PC-9 (cell line): Measurements from ENCODE around the gene TNIP3. TPM values are rescaled to one million over a fixed set of nuclear protein-coding genes. Genes with fewer than 3 reads are reported as not detected.

Source experiments
- BruUV-seq: library from RNA; stranded (reverse); fragments of 400-500 nt; replicated peaks from 2 replicates; lab custom pipeline; 2021; lab: Mats Ljungman, UMichigan
- CTCF ChIA-PET: fragments of 300-600 bp; sonication (Branson Sonifier 250); formaldehyde crosslinking; loops from one replicate; lab custom pipeline; 2022; ENCODE audit warnings: antibody characterized with exemption; lab: Charles Lee
- POLR2A ChIA-PET: fragments of 300-600 bp; sonication (Branson Sonifier 250); formaldehyde crosslinking; loops from one replicate; lab custom pipeline; 2022; ENCODE audit warnings: antibody characterized with exemption; ENCODE audit not compliant: unreplicated experiment; lab: Charles Lee
- DNase-seq, 2 experiments: peaks; one replicate each; pipeline versions ENCODE4 v3.0.0 to v3.0.0-alpha.2; 2015 to 2022; ENCODE audit warnings: mixed read lengths in 1 of 2
- H2AFZ ChIP-seq: fragments of 200-600 bp; sonication (generic); 2 replicates; pipeline ENCODE4 v1.8.1; 2017; ENCODE audit warnings: antibody characterized with exemption
- H3F3A ChIP-seq: fragments of 200-600 bp; sonication (generic); 2 replicates; pipeline ENCODE4 v1.8.1; 2017; ENCODE audit warnings: antibody characterized with exemption, mild to moderate bottlenecking, low read depth; ENCODE audit not compliant: insufficient read depth
- H3K27ac ChIP-seq: fragments of 200-600 bp; sonication (generic); 2 replicates; pipeline ENCODE4 v1.6.1; 2016; ENCODE audit warnings: mixed run types
- H3K27me3 ChIP-seq: fragments of 200-600 bp; sonication (generic); 2 replicates; pipeline ENCODE4 v1.6.1; 2016; ENCODE audit warnings: low read depth, mixed run types; ENCODE audit not compliant: insufficient read depth
- H3K36me3 ChIP-seq: fragments of 200-600 bp; sonication (generic); 2 replicates; pipeline ENCODE4 v1.6.1; 2016; ENCODE audit warnings: low read depth, mixed run types
- H3K4me1 ChIP-seq: fragments of 200-600 bp; sonication (generic); replicated peaks from 2 replicates; pipeline ENCODE4 v1.6.1; 2016; ENCODE audit warnings: mixed run types; ENCODE audit not compliant: insufficient read depth
- H3K4me2 ChIP-seq: fragments of 200-600 bp; sonication (generic); 2 replicates; pipeline ENCODE4 v1.6.1; 2017; ENCODE audit warnings: mixed run types
- H3K4me3 ChIP-seq: fragments of 200-600 bp; sonication (generic); 2 replicates; pipeline ENCODE4 v1.6.1; 2016; ENCODE audit warnings: mixed run types
- H3K79me2 ChIP-seq: fragments of 200-600 bp; sonication (generic); 2 replicates; pipeline ENCODE4 v1.6.1; 2017; ENCODE audit warnings: low read depth, mixed run types
- H3K9me2 ChIP-seq: fragments of 200-600 bp; sonication (generic); 2 replicates; pipeline ENCODE4 v1.8.1; 2017; ENCODE audit warnings: mild to moderate bottlenecking; ENCODE audit not compliant: insufficient read depth
- H3K9me3 ChIP-seq: fragments of 200-600 bp; sonication (generic); 2 replicates; pipeline ENCODE4 v1.8.1; 2016; ENCODE audit warnings: low read depth; ENCODE audit not compliant: insufficient read depth
- H4K20me1 ChIP-seq: fragments of 200-600 bp; sonication (generic); 2 replicates; pipeline ENCODE4 v1.8.1; 2017; ENCODE audit not compliant: insufficient read depth
- CTCF ChIP-seq: fragments of 200-600 bp; sonication (generic); conservative IDR thresholded peaks from 2 replicates; pipeline ENCODE4 v1.6.1; 2017; ENCODE audit warnings: mixed run types, antibody characterized with exemption, mild to moderate bottlenecking, moderate library complexity
- EZH2 ChIP-seq: fragments of 200-600 bp; sonication (generic); IDR thresholded peaks from 2 replicates; pipeline ENCODE4 v1.8.0; 2017; ENCODE audit warnings: antibody characterized with exemption, low read depth
- intact Hi-C: fragments of 100-400 bp; cut with micrococcal nuclease; formaldehyde crosslinking; loops from one replicate; pipeline ENCODE4 v1.10.0; 2022; ENCODE audit not compliant: unreplicated experiment
- total RNA-seq: library from RNA; stranded (reverse); gene quantifications from 2 replicates; pipeline ENCODE4 v1.2.3, GENCODE V29; 2021

TNIP3 gene
- total RNA-seq, 1 experiment from 2014 or later, result 1.2 TPM

- ChIA-PET CTCF (no interaction called here), POLR2A (no interaction called here)
- TF ChIP-seq CTCF (no peak), EZH2 (no peak)
- no TSS peak for BruUV-seq
- intact Hi-C loops, result loop anchor here (5.0 kb wide), 1 partner anchor 467 kb away; no protein-coding TSS in a partner anchor
- Histone ChIP-seq H3K9me3 (no peaks in the 10 kb centered on the region), H3K4me1 (no peaks in the 10 kb centered on the region), H3K36me3 (no peaks in the 10 kb centered on the region), H4K20me1 (no peaks in the 10 kb centered on the region), H3K9me2 (no peaks in the 10 kb centered on the region), H3K4me2 (no peak overlapping the region), H3K27ac (no peak overlapping the region), H3F3A (no peaks in the 10 kb centered on the region), H3K4me3 (no peak overlapping the region), H2AFZ (no peak overlapping the region), H3K79me2 (no peaks in the 10 kb centered on the region), H3K27me3 (no peaks in the 10 kb centered on the region)
- DNase-seq, result no peak
These were observed 26.3 kb upstream of the TNIP3 start for GRCh38 chr4:121190389-121190788.

DNA sequence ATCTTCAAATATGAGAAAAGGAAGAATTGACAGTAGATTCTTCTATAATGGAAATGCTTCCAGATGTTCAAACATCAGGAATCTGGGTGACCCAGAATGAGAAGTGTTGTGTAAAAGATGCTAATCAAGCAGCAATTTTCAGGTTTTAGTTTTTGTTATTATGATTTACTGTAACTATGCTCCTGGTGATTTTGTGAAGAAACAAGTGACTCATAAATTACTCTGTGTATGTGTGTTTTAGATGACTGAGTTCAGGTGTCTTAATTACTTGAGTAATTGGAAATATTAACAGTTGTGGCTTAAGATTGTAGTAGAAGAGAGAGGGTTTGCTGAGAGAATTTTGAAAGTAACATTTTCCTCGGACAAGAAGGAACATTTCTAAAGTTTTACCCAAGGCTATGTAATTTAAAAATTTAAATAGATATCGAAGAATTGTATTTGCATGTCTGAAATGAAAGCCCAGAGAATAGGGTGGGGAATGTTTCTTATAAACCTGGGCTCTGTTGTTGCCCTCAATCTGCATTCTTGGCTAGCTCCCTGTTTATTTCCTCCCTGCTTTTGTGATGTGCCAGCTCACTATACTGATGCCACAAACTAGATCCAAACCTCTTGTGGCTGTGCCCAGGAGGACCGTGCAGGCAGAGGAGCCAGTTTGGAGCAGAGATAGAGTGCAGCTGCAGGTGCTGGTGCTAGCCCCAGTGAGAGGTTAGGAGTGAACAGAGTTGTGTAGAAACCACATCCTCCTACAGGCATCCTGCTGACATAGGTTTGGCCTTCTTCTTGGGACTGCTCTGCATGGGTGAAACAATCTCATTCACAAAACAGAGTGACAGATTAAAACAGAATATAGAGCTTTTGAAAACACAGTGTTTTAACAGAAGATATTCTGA, 25.4 kb upstream of the TNIP3 start:
- no peaks in the 10 kb centered on the region for H4K20me1 ChIP-seq
- BruUV-seq, result no TSS peak
- no peak overlapping the region for H3K4me3 ChIP-seq
- ChIA-PET CTCF (no interaction called here), POLR2A (no interaction called here)
- H3K9me3 ChIP-seq, result no peaks in the 10 kb centered on the region
- H3K27ac ChIP-seq, result no peak overlapping the region
- intact Hi-C loops, result loop anchor here (5.0 kb wide), 1 partner anchor 468 kb away; no protein-coding TSS in a partner anchor
- no peaks in the 10 kb centered on the region for H3K27me3 ChIP-seq
- TF ChIP-seq EZH2 (no peak), CTCF (no peak)
- H3K4me2 ChIP-seq, result no peak overlapping the region
- no peaks in the 10 kb centered on the region for H3K9me2 ChIP-seq
- no peaks in the 10 kb centered on the region for H3F3A ChIP-seq
- H3K79me2 ChIP-seq, result no peaks in the 10 kb centered on the region
- H2AFZ ChIP-seq, result no peak overlapping the region
- DNase-seq, result no peak
- H3K36me3 ChIP-seq, result no peaks in the 10 kb centered on the region
- no peaks in the 10 kb centered on the region for H3K4me1 ChIP-seq

DNA sequence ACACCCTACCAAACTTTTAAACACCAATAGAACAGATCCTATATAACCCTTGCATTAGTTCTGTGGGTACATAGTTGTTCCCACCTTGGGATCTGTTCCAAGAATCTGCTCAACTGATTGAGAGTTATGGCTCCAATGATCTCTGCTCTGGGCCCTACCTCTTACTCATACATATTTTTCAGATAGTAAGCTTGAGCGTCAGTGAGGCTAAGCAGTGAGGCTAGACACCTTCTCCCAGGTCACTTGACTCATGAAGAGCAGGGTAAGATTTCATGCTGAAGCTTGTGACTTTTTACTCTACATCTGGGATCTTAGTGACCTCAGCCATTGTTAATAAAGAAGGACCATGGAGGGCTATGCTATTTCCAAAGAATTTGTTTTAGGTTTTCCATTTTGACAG, 23.1 kb upstream of the TNIP3 start:
- TF ChIP-seq EZH2, result no peak
- TF ChIP-seq CTCF, result no peak

More for the DNA sequence above, 23.1 kb upstream of the TNIP3 start:
- Histone ChIP-seq H3K4me1 (peaks cover under 1% of the 10 kb centered on the region; the same call in 1 of the 2 replicates), H3K4me3 (no peak overlapping the region), H3K27ac (no peak overlapping the region), H3F3A (no peaks in the 10 kb centered on the region), H4K20me1 (no peaks in the 10 kb centered on the region), H3K36me3 (no peaks in the 10 kb centered on the region), H2AFZ (no peak overlapping the region), H3K4me2 (no peak overlapping the region), H3K27me3 (no peaks in the 10 kb centered on the region), H3K9me3 (no peaks in the 10 kb centered on the region), H3K9me2 (no peaks in the 10 kb centered on the region), H3K79me2 (no peaks in the 10 kb centered on the region)
- intact Hi-C loops, result no loop called here
- no TSS peak for BruUV-seq
- CTCF ChIA-PET, result no interaction called here
- POLR2A ChIA-PET, result interaction anchor here (0.6 kb wide), 1 partner anchor 81 kb away, joined by 4 read pairs; no protein-coding TSS in a partner anchor
- DNase-seq, result no peak
